ENCODE data around the gene KCNAB2. TPM values are rescaled to one million over a fixed set of nuclear protein-coding genes. Genes with fewer than 3 reads are reported as not detected.

Gene KCNAB2
- total RNA-seq, 1 donor from 2014 or later = 2.2 TPM

- Mint-ChIP-seq H3K36me3 (peaks cover 3% of the 10 kb centered on the region), H3K4me1 (peaks cover 15% of the 10 kb centered on the region), H3K9me3 (no peaks in the 10 kb centered on the region), H3K27ac (no peak overlapping the region), H3K4me3 (no peak overlapping the region), H3K27me3 (ENCODE audit: insufficient read depth, low read depth) (peaks cover 2% of the 10 kb centered on the region)
- no peak overlapping the region for H3K4me2 ChIP-seq
- peaks cover 4% of the 10 kb centered on the region for H4K20me1 ChIP-seq (ENCODE audit: low read depth)
- H3K27ac ChIP-seq = no peak overlapping the region
- peaks cover 25% of the 10 kb centered on the region for H3K4me1 ChIP-seq
- no peaks in the 10 kb centered on the region for H3K79me2 ChIP-seq (ENCODE audit: low read depth)
- H3K36me3 ChIP-seq = no peaks in the 10 kb centered on the region
- H2AFZ ChIP-seq (replicated peaks) = no peak overlapping the region
- no peak for DNase-seq (ENCODE audit: low spot score)
- no peaks in the 10 kb centered on the region for H3K9me3 ChIP-seq (ENCODE audit: low read depth)
- H3K27me3 ChIP-seq = no peaks in the 10 kb centered on the region
- no peak overlapping the region for H3K9ac ChIP-seq
- H3F3A ChIP-seq (ENCODE audit: low read depth) = peaks cover 6% of the 10 kb centered on the region
- H3K4me3 ChIP-seq = no peak overlapping the region
- TF ChIP-seq CTCF (IDR thresholded peaks at IDR 0.05) = no peak
Measured at GRCh38 chr1:6099297-6099696, 53.6 kb downstream of the KCNAB2 start.

- Histone ChIP-seq H3F3A (ENCODE audit: low read depth) (peaks cover 6% of the 10 kb centered on the region), H3K4me2 (peak overlapping the region; percentile 67), H3K4me1 (peaks cover 25% of the 10 kb centered on the region), H3K27me3 (no peaks in the 10 kb centered on the region), H3K36me3 (no peaks in the 10 kb centered on the region), H3K79me2 (ENCODE audit: low read depth) (no peaks in the 10 kb centered on the region), H4K20me1 (ENCODE audit: low read depth) (peaks cover 4% of the 10 kb centered on the region), H3K4me3 (no peak overlapping the region), H3K27ac (no peak overlapping the region), H2AFZ (replicated peaks) (no peak overlapping the region), H3K9me3 (ENCODE audit: low read depth) (no peaks in the 10 kb centered on the region), H3K9ac (no peak overlapping the region)
- Mint-ChIP-seq H3K4me3 (no peak overlapping the region), H3K27me3 (ENCODE audit: insufficient read depth, low read depth) (peaks cover 2% of the 10 kb centered on the region), H3K36me3 (peaks cover 3% of the 10 kb centered on the region), H3K9me3 (no peaks in the 10 kb centered on the region), H3K27ac (no peak overlapping the region), H3K4me1 (peaks cover 15% of the 10 kb centered on the region)
- TF ChIP-seq EZH2 (IDR thresholded peaks at IDR 0.05) = no peak
- no peak for TF ChIP-seq EZH2phosphoT487 (IDR thresholded peaks at IDR 0.05)
- no peak for TF ChIP-seq CTCF (IDR thresholded peaks at IDR 0.05)
- DNase-seq (ENCODE audit: low spot score) = no peak
Measured at GRCh38 chr1:6099787-6100765, 54.4 kb downstream of the KCNAB2 start.

GRCh38 chr1:6100861-6101783, 55.4 kb downstream of the KCNAB2 start:
- Histone ChIP-seq H3K79me2 (ENCODE audit: low read depth) (no peaks in the 10 kb centered on the region), H3K4me2 (peak overlapping the region; percentile 67), H3K4me1 (peaks cover 25% of the 10 kb centered on the region), H3K9me3 (ENCODE audit: low read depth) (no peaks in the 10 kb centered on the region), H3K9ac (no peak overlapping the region), H2AFZ (replicated peaks) (no peak overlapping the region), H4K20me1 (ENCODE audit: low read depth) (peaks cover 4% of the 10 kb centered on the region), H3K36me3 (no peaks in the 10 kb centered on the region), H3K27me3 (no peaks in the 10 kb centered on the region), H3F3A (ENCODE audit: low read depth) (peaks cover 6% of the 10 kb centered on the region), H3K27ac (peak overlapping the region; percentile 70), H3K4me3 (no peak overlapping the region)
- peak; percentile 72 for DNase-seq (ENCODE audit: low spot score)
- Mint-ChIP-seq H3K36me3 (peaks cover 3% of the 10 kb centered on the region), H3K27me3 (ENCODE audit: insufficient read depth, low read depth) (peaks cover 2% of the 10 kb centered on the region), H3K4me3 (no peak overlapping the region), H3K4me1 (peaks cover 15% of the 10 kb centered on the region), H3K27ac (no peak overlapping the region), H3K9me3 (no peaks in the 10 kb centered on the region)
- no peak for TF ChIP-seq EZH2phosphoT487 (IDR thresholded peaks at IDR 0.05)
